H1 (cell line): ENCODE data around the gene FOSL2. TPM values are rescaled to one million over a fixed set of nuclear protein-coding genes. Genes with fewer than 3 reads are reported as not detected.

ENCODE experiments used
- HDAC6 ChIP-seq: IDR thresholded peaks from one replicate; pipeline ENCODE4 v1.7.1; 2012; ENCODE audit warnings: low read depth, mild to moderate bottlenecking, inconsistent platforms, low read length, moderate library complexity
- SP1 ChIP-seq: IDR thresholded peaks from 2 replicates; pipeline ENCODE4 v1.6.1; 2011; ENCODE audit warnings: low read depth, low read length
- SUZ12 ChIP-seq: fragments of 200-600 bp; sonication (generic); IDR thresholded peaks from 2 replicates; pipeline ENCODE4 v1.6.1; 2012; ENCODE audit warnings: mild to moderate bottlenecking, inconsistent platforms, low read length, moderate library complexity, mixed read lengths
- polyA plus RNA-seq, 7 experiments: library from polyadenylated mRNA; depleted of rRNA in 3 of 7; stranded (reverse) in 5 of 7; unstranded in 2 of 7; fragments of >200 nt in 5 of 7; fragments of 200-250 nt in 2 of 7; gene quantifications; 1 replicate in 5 of 7; 2 replicates in 1 of 7; 4 replicates in 1 of 7; pipeline versions ENCODE4 v1.2.1 to v1.2.3, GENCODE V29; 2011 to 2013; ENCODE audit warnings: missing spikeins in 2 of 7, mixed read lengths in 2 of 7
- total RNA-seq: library from RNA; stranded (reverse); fragmentation: NEBNext Ultra II Directional; extraction: Animal tissue kit (Norgen Biotek cat#: 25700); gene quantifications from 2 replicates; pipeline ENCODE4 v1.2.1, GENCODE V29; 2021

FOSL2 gene
- total and polyA plus RNA-seq, 2 of the 8 experiments (the other 6 are each of a cell fraction or from before 2014, with no cell fraction given) = 1.5 to 4.5 TPM

GRCh38 chr2:28411166-28411755 is 18.6 kb downstream of the FOSL2 start (continued):
- TF ChIP-seq HDAC6 (no peak), SP1 (no peak), SUZ12 (no peak)
